HepG2 (cell line): ENCODE data around the gene BDNF.

Experiments used
- ATF7 ChIP-seq, 2 experiments: fragments of 450-650 bp in 1 of 2; sonication (generic) in 1 of 2; formaldehyde crosslinking in 1 of 2; IDR thresholded peaks; 2 replicates each; pipeline versions ENCODE4 v1.4.0 to v1.6.1; 2016 to 2020; ENCODE audit warnings: antibody characterized with exemption in 1 of 2, mild to moderate bottlenecking in 1 of 2, missing genetic modification reagents in 1 of 2
- NFE2L1 ChIP-seq: sonication (generic); formaldehyde crosslinking; IDR thresholded peaks from 2 replicates; pipeline ENCODE4 v1.4.0; 2020; ENCODE audit warnings: missing genetic modification reagents, mild to moderate bottlenecking, borderline replicate concordance
- POLR2A ChIP-seq, 2 experiments: IDR thresholded peaks; 2 replicates each; pipeline ENCODE4 v1.6.1; 2011; ENCODE audit warnings: low read depth in 2 of 2, low read length in 2 of 2, mild to moderate bottlenecking in 1 of 2, moderate library complexity in 1 of 2; ENCODE audit not compliant: insufficient read depth in 1 of 2
- RNF2 ChIP-seq: fragments of 450-650 bp; conservative IDR thresholded peaks from 2 replicates; pipeline ENCODE4 v1.6.1; 2016; ENCODE audit warnings: low read depth
- ZNF138 ChIP-seq: sonication (generic); formaldehyde crosslinking; IDR thresholded peaks from 2 replicates; pipeline ENCODE4 v1.5.0; 2020; ENCODE audit warnings: mild to moderate bottlenecking, low read depth, missing genetic modification reagents
- ZNF230 ChIP-seq: sonication (generic); formaldehyde crosslinking; IDR thresholded peaks from 2 replicates; pipeline ENCODE4 v1.4.0; 2020; ENCODE audit warnings: mild to moderate bottlenecking, missing genetic modification reagents

GRCh38 chr11:27678242-27678641 lies 22.0 kb downstream of the BDNF start:
- TF ChIP-seq ZNF230 (CRISPR knock-in tag) (no peak), ZNF138 (CRISPR knock-in tag) (no peak), POLR2A (IDR thresholded peaks at IDR 0.05; ENCODE audit: insufficient read depth in 1 of 2, low read depth in 2 of 2, low read length in 2 of 2) (no peak), NFE2L1 (no peak), RNF2 (no peak), ATF7 (IDR thresholded peaks at IDR 0.05) (no peak), ATF7 (CRISPR knock-in tag; IDR thresholded peaks at IDR 0.05) (no peak)
